ENCODE results near the gene MYO7B. TPM values are rescaled to one million over a fixed set of nuclear protein-coding genes. Genes with fewer than 3 reads are reported as not detected.

The MYO7B gene
- total and polyA plus RNA-seq, 2 experiments from 2014 or later, result 17.6 to 20.1 TPM

- Histone ChIP-seq H3K9me2 (replicated peaks; ENCODE audit: insufficient read depth) (no peaks in the 10 kb centered on the region), H2AFZ (no peak overlapping the region), H3K4me3 (no peak overlapping the region), H3K36me3 (replicated peaks; ENCODE audit: insufficient read depth, low read depth) (no peaks in the 10 kb centered on the region), H4K20me1 (ENCODE audit: insufficient read depth, poor library complexity, severe bottlenecking) (no peaks in the 10 kb centered on the region), H3K27me3 (no peaks in the 10 kb centered on the region), H3K9me3 (ENCODE audit: low read depth) (no peaks in the 10 kb centered on the region), H3K4me1 (ENCODE audit: insufficient read depth) (peaks cover 3% of the 10 kb centered on the region), H3K79me2 (no peaks in the 10 kb centered on the region), H3K4me2 (peak overlapping the region; percentile 34), H3K27ac (peak overlapping the region; percentile 72)
- WGBS (ENCODE audit: low lambda C conversion rate, missing lambda C conversion rate), result 74% methylated on average over 11 of the region's 11 CpGs
- DNase-seq (ENCODE audit: low spot score), result no peak
- TF ChIP-seq EZH2phosphoT487 (IDR thresholded peaks at IDR 0.05; ENCODE audit: low read depth, severe bottlenecking, unreplicated experiment) (no peak), CTCF (IDR thresholded peaks at IDR 0.05; ENCODE audit: poor library complexity) (no peak), EZH2 (IDR thresholded peaks at IDR 0.05; ENCODE audit: borderline replicate concordance) (no peak)
These were observed 40.5 kb downstream of the MYO7B start for GRCh38 chr2:127575941-127576432.

DNA sequence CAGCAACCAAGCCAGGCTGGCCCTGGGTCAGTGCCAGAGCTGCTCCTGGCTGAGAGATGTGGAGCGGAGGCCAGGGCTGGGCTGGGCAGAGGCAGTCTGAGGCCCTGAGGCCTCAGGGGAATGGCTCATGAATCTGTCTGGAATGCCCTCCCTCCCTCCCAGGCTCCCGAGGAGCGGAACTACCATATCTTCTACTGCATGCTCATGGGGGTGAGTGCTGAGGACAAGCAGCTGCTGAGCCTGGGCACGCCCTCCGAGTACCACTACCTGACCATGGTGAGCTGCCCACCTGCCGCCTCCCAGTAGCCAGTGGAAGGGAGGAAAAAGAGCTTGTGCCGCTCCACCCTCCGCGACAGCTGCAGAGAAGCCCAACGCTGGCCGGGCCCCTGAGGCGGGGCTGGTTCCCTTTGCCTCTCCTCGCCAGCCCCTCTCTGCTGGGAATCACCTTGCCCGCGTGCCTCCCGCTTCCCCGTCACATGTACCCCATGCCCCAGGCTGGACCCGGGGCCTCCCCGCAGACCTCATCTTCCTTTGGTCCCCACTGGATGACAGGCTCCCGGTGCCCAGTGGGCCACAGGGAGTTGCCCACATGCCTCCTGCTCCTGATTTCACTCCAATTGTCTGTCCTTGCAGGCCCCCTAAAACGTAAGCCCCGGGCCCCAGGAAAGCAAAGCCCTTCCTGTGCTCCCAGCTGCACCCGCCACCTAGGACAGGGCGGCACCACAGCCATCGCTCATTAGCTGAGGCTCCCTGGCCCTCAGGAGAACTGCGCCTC is 41.1 kb downstream of the MYO7B start:
- WGBS (ENCODE audit: low lambda C conversion rate, missing lambda C conversion rate), result 85% methylated on average over 24 of the region's 26 CpGs
- peak; percentile 70 for DNase-seq (ENCODE audit: low spot score)
- no peaks in the 10 kb centered on the region for H3K79me2 ChIP-seq

GRCh38 chr2:127577208-127577475 is 41.7 kb downstream of the MYO7B start:
- DNase-seq (ENCODE audit: low spot score), result no peak
- Histone ChIP-seq H3K36me3 (replicated peaks; ENCODE audit: insufficient read depth, low read depth) (no peaks in the 10 kb centered on the region), H3K27ac (no peak overlapping the region), H3K4me1 (ENCODE audit: insufficient read depth) (peaks cover 3% of the 10 kb centered on the region), H3K27me3 (no peaks in the 10 kb centered on the region), H3K4me2 (no peak overlapping the region), H4K20me1 (ENCODE audit: insufficient read depth, poor library complexity, severe bottlenecking) (no peaks in the 10 kb centered on the region), H3K4me3 (no peak overlapping the region), H2AFZ (no peak overlapping the region), H3K79me2 (no peaks in the 10 kb centered on the region), H3K9me2 (replicated peaks; ENCODE audit: insufficient read depth) (no peaks in the 10 kb centered on the region), H3K9me3 (ENCODE audit: low read depth) (no peaks in the 10 kb centered on the region)
- TF ChIP-seq EZH2phosphoT487 (IDR thresholded peaks at IDR 0.05; ENCODE audit: low read depth, severe bottlenecking, unreplicated experiment) (no peak), EZH2 (IDR thresholded peaks at IDR 0.05; ENCODE audit: borderline replicate concordance) (no peak), CTCF (IDR thresholded peaks at IDR 0.05; ENCODE audit: poor library complexity) (no peak)
- 100% methylated on average over 2 of the region's 2 CpGs for whole genome bisulfite sequencing (ENCODE audit: low lambda C conversion rate, missing lambda C conversion rate)

More for the DNA sequence above, 41.1 kb downstream of the MYO7B start:
- H2AFZ ChIP-seq, result no peak overlapping the region
- peaks cover 3% of the 10 kb centered on the region for H3K4me1 ChIP-seq (ENCODE audit: insufficient read depth)
- no peak overlapping the region for H3K27ac ChIP-seq
- no peak overlapping the region for H3K4me3 ChIP-seq
- no peaks in the 10 kb centered on the region for H3K9me3 ChIP-seq (ENCODE audit: low read depth)
- peak overlapping the region; percentile 34 for H3K4me2 ChIP-seq
- H3K9me2 ChIP-seq (replicated peaks; ENCODE audit: insufficient read depth), result no peaks in the 10 kb centered on the region
- TF ChIP-seq EZH2 (IDR thresholded peaks at IDR 0.05; ENCODE audit: borderline replicate concordance) (no peak), EZH2phosphoT487 (IDR thresholded peaks at IDR 0.05; ENCODE audit: low read depth, severe bottlenecking, unreplicated experiment) (no peak), CTCF (IDR thresholded peaks at IDR 0.05; ENCODE audit: poor library complexity) (no peak)
- no peaks in the 10 kb centered on the region for H3K27me3 ChIP-seq
- H4K20me1 ChIP-seq (ENCODE audit: insufficient read depth, poor library complexity, severe bottlenecking), result no peaks in the 10 kb centered on the region
- no peaks in the 10 kb centered on the region for H3K36me3 ChIP-seq (replicated peaks; ENCODE audit: insufficient read depth, low read depth)

Data from hepatocyte (in vitro differentiated cells).